ENCODE measurements around the gene MAPT.

The MAPT gene

GRCh38 chr17:45958307-45958706, 64.0 kb downstream of the MAPT start:
- Mint-ChIP-seq H3K36me3 (ENCODE audit: low read depth) (no peaks in the 10 kb centered on the region), H3K4me1 (no peaks in the 10 kb centered on the region), H3K9me3 (no peaks in the 10 kb centered on the region), H3K4me3 (no peak overlapping the region), H3K27me3 (ENCODE audit: low read depth) (peaks cover 18% of the 10 kb centered on the region), H3K27ac (no peak overlapping the region)
- no peak for TF ChIP-seq CTCF (IDR thresholded peaks at IDR 0.05; ENCODE audit: unreplicated experiment in 3 of 3)

DNA sequence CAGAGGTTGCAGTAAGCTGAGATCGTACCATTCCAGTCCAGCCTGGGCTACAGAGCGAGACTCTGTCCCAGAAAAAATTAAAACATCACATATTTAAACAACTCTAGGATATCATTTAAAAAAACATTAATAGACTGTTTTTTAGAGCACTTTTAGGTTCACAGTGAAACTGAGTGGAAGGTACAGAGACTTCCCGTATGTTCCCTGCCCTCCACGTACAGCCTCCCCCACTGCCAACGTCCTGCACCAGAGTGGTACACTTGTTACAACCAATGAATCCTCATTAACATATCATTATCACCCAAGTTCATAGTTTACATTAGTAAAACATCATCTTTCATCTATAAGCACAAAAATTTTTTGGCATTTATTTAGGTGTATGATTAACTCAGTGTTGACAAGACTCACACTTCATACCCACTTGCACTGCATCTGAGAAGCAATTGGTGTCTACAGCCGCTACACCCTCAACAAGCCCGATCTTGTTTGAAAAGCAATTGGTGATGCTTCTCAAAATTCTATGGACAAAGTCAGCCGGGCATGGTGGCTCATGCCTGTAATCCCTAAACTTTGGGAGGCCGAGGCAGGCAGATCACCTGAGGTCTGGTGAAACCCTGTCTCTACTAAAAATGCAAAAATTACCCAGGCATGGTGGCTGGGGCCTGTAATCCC, 64.8 kb downstream of the MAPT start:
- Mint-ChIP-seq H3K27me3 (ENCODE audit: low read depth) (peaks cover 18% of the 10 kb centered on the region), H3K4me3 (no peak overlapping the region), H3K9me3 (no peaks in the 10 kb centered on the region), H3K27ac (no peak overlapping the region), H3K4me1 (no peaks in the 10 kb centered on the region), H3K36me3 (ENCODE audit: low read depth) (no peaks in the 10 kb centered on the region)
- no peak for TF ChIP-seq CTCF (IDR thresholded peaks at IDR 0.05; ENCODE audit: unreplicated experiment in 3 of 3)

- Mint-ChIP-seq H3K4me3 (no peak overlapping the region), H3K27ac (no peak overlapping the region)
These were observed 66.0 kb downstream of the MAPT start for GRCh38 chr17:45960311-45960710.

DNA sequence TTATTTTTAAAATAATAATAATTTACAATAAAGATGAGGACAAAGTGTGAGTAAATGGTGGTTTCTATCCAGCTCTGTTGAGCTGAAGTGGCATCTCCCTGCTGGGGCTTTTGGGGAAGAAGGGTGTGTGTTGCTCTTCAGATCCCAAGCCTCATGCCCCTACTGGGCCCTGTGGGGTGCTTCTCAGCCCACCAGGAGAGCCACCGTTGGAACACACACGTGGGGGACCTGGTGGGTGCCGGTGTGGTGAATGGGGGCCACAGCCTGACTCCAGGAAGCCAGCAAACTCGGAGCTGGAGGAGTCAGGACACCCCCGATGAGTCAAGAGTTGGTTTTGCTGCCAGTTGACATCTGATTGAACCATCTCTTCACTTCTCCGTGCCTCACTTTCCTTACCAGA, 66.9 kb downstream of the MAPT start:
- peaks cover 19% of the 10 kb centered on the region for H3K27me3 Mint-ChIP-seq (ENCODE audit: low read depth)
- H3K4me3 Mint-ChIP-seq, result no peak overlapping the region
- TF ChIP-seq CTCF (IDR thresholded peaks at IDR 0.05; ENCODE audit: unreplicated experiment in 3 of 3), result no peak
- no peaks in the 10 kb centered on the region for H3K9me3 Mint-ChIP-seq
- no peak overlapping the region for H3K27ac Mint-ChIP-seq
- H3K4me1 Mint-ChIP-seq, result peaks cover 6% of the 10 kb centered on the region
- H3K36me3 Mint-ChIP-seq (ENCODE audit: low read depth), result no peaks in the 10 kb centered on the region

More at GRCh38 chr17:45960311-45960710, 66.0 kb downstream of the MAPT start:
- Mint-ChIP-seq H3K27me3 (ENCODE audit: low read depth) (peaks cover 18% of the 10 kb centered on the region), H3K4me1 (no peaks in the 10 kb centered on the region), H3K36me3 (ENCODE audit: low read depth) (no peaks in the 10 kb centered on the region), H3K9me3 (no peaks in the 10 kb centered on the region)
- no peak for TF ChIP-seq CTCF (IDR thresholded peaks at IDR 0.05; ENCODE audit: unreplicated experiment in 3 of 3)

GRCh38 chr17:45962221-45962972, 68.0 kb downstream of the MAPT start:
- H3K9me3 Mint-ChIP-seq, result no peaks in the 10 kb centered on the region
- H3K4me1 Mint-ChIP-seq, result peaks cover 6% of the 10 kb centered on the region

More at GRCh38 chr17:45962221-45962972, 68.0 kb downstream of the MAPT start:
- Mint-ChIP-seq H3K4me3 (no peak overlapping the region), H3K36me3 (ENCODE audit: low read depth) (no peaks in the 10 kb centered on the region), H3K27me3 (ENCODE audit: low read depth) (peaks cover 21% of the 10 kb centered on the region), H3K27ac (no peak overlapping the region)
- TF ChIP-seq CTCF (IDR thresholded peaks at IDR 0.05; ENCODE audit: unreplicated experiment in 3 of 3), result no peak
